Heart left ventricle (tissue), 13 donors: ENCODE results near the gene METTL4.

Source experiments
- POLR2A ChIP-seq, 2 donors: fragments of 450-650 bp; IDR thresholded peaks; one replicate each; pipeline ENCODE4 v1.6.1; 2017; ENCODE audit warnings: antibody characterized with exemption in 2 of 2, mild to moderate bottlenecking in 2 of 2, moderate library complexity in 2 of 2
- TF ChIP-seq, protein P1 (sequence below), 12 donors: fragments of 200-600 bp; sonication (generic) in 4 of 12; IDR thresholded peaks; one replicate each; pipeline versions ENCODE4 v1.5.0 to v1.8.0; 2018 to 2022; ENCODE audit warnings: antibody characterized with exemption in 12 of 12, mild to moderate bottlenecking in 5 of 12
- donor health status: ischemic (EF 13 %, LVEDD 7.1; RV severe dilation, severe dysfunction).
- donor health status: DM: no; HTN: yes; CAD: no.
- donor health status: DM: no; HTN: no; CAD: no.
- donor health status: ischemic (EF 25% LVEDD 6.9; RV normal size, moderate dysfunction).
- donor health status: ischemic (EF 25% LVEDD 5.7; RV mildly dilated, moderate dysfunction).
- donor health status: ischemic (EF 35%, LVEDD 5.7; RV mildly dilated, moderate dysfunction).
- donor health status: nonischemic (EF 11% LVEDD 7.7; RV severe dilation, severe dysfunction).
- donor health status: DM: yes; HTN: yes; CAD: no.
- donor health status: PGD.
- donor health status: ischemic (EF 29% LVEDD 5.4; RV normal size, mild dysfunction).
- donor health status: nonischemic (EF 23%, LVEDD 6.1; RV moderate dilation, normal function).

DNA sequence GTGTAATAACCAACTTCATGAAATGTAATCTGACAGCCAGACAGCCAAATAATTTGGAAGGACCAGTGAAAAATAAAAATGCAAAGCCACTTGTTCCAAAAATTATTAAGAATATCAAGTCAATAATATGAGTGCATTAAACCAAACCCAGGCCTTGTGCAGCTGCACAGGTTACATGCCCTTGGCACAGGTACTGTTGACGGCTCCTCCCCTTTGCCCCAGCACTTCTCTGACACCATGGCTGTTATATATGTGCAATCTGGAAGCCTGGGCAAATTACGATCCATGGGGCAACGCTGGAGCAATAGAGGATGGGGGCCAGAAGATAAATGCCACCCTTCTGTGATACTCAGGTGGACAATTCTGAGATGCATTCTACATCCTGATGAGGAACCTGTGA, 68.9 kb downstream of the METTL4 start:
- TF ChIP-seq, protein P1, sequence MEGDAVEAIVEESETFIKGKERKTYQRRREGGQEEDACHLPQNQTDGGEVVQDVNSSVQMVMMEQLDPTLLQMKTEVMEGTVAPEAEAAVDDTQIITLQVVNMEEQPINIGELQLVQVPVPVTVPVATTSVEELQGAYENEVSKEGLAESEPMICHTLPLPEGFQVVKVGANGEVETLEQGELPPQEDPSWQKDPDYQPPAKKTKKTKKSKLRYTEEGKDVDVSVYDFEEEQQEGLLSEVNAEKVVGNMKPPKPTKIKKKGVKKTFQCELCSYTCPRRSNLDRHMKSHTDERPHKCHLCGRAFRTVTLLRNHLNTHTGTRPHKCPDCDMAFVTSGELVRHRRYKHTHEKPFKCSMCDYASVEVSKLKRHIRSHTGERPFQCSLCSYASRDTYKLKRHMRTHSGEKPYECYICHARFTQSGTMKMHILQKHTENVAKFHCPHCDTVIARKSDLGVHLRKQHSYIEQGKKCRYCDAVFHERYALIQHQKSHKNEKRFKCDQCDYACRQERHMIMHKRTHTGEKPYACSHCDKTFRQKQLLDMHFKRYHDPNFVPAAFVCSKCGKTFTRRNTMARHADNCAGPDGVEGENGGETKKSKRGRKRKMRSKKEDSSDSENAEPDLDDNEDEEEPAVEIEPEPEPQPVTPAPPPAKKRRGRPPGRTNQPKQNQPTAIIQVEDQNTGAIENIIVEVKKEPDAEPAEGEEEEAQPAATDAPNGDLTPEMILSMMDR (IDR thresholded peaks at IDR 0.05), result no peak
- TF ChIP-seq POLR2A (IDR thresholded peaks at IDR 0.05), result no peak
